Naive thymus-derived CD8-positive, alpha-beta T cell (primary cell): ENCODE data around the gene IGSF23. TPM values are rescaled to one million over a fixed set of nuclear protein-coding genes. Genes with fewer than 3 reads are reported as not detected.
"Not testable (repeated sequence)": the region's sequence is repeated elsewhere in the genome, so short reads cannot be mapped to it uniquely, and the experiment has no call there.

Source experiments
- ATAC-seq, 2 donors: fragments of 150-1000 bp; cut with Tn5 transposase in 1 of 2; sonication (Bioruptor Pico), chemical (Tn5 transposase) in 1 of 2; 1 replicate in 1 of 2; 2 replicates in 1 of 2; pipeline ENCODE4 v1.10.0; 2021; ENCODE audit warnings: mild to moderate bottlenecking in 2 of 2, moderate library complexity in 2 of 2
- POLR2A ChIA-PET: fragments of 350-600 bp; sonication (Branson Sonifier 250); formaldehyde crosslinking; loops from one replicate; lab custom pipeline; 2021; ENCODE audit warnings: antibody characterized with exemption; lab: Charles Lee
- DNase-seq, 10 donors: peaks; one replicate each; pipeline versions ENCODE4 v3.0.0 to v3.0.0-alpha.2; 2020 to 2022
- H3K27ac Mint-ChIP-seq, 10 donors: one replicate each; pipeline ENCODE4 v1.8.0; 2020 to 2022; ENCODE audit warnings: mild to moderate bottlenecking in 10 of 10, mixed read lengths in 10 of 10, moderate library complexity in 4 of 10, inconsistent platforms in 1 of 10
- H3K27me3 Mint-ChIP-seq, 5 donors: one replicate each; pipeline ENCODE4 v1.8.0; 2021 to 2022; ENCODE audit warnings: mixed read lengths in 5 of 5
- H3K36me3 Mint-ChIP-seq, 3 donors: one replicate each; pipeline ENCODE4 v1.8.0; 2020 to 2022; ENCODE audit warnings: mixed read lengths in 3 of 3, mild to moderate bottlenecking in 2 of 3, inconsistent platforms in 1 of 3
- H3K4me1 Mint-ChIP-seq, 4 donors: one replicate each; pipeline ENCODE4 v1.8.0; 2021 to 2022; ENCODE audit warnings: mixed read lengths in 4 of 4
- H3K4me3 Mint-ChIP-seq, 10 donors: one replicate each; pipeline ENCODE4 v1.8.0; 2020 to 2022; ENCODE audit warnings: mild to moderate bottlenecking in 10 of 10, mixed read lengths in 10 of 10, moderate library complexity in 6 of 10, inconsistent platforms in 1 of 10
- H3K9me3 Mint-ChIP-seq, 9 donors: one replicate each; pipeline ENCODE4 v1.8.0; 2020 to 2022; ENCODE audit warnings: mixed read lengths in 9 of 9, mild to moderate bottlenecking in 3 of 9, inconsistent platforms in 1 of 9, moderate library complexity in 1 of 9
- polyA plus RNA-seq, 3 donors: library from polyadenylated mRNA; unstranded; fragments of 300-500 nt; fragmentation: Illumina TruSeq; gene quantifications; one replicate each; pipeline ENCODE4 v1.2.3, GENCODE V29; 2021
- total RNA-seq, 8 experiments: library from RNA in 2 of 8; stranded (reverse) in 2 of 8; gene quantifications; one replicate each; pipeline ENCODE4 v1.2.3 and lab custom pipeline; 2021 to 2026

Gene IGSF23
- total and polyA plus RNA-seq, 5 experiments from 2014 or later: not detected

DNA sequence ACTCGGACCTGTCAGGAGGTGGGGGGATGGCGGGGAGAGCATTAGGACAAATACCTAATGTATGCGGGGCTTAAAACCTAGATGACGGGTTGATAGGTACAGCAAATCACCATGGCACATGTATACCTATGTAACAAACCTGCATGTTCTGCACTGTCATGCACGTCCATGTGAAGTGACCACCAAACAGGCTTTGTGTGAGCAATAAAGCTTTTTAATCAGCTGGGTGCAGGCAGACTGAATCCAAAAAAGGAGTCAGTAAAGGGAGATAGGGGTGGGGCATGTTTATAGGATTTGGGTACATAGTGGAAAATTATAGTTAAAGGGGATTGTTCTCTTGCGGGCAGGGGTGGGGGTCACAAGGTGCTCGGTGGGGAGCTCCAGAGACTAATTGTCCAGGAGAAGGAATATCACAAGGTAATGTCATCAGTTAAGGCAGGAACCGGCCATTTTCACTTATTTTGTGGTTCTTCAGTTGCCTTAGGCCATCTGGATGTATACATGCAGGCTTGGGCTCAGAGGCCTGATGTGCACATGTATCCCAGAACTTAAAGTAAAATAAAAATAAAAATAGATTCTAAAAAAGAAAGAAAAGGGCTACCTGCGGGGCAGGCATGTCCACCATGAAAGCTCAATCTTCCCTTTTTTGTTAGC is 21.9 kb upstream of the IGSF23 start:
- H3K4me3 Mint-ChIP-seq, H3K27ac Mint-ChIP-seq, DNase-seq, ATAC-seq, POLR2A ChIA-PET, H3K4me1 Mint-ChIP-seq, H3K36me3 Mint-ChIP-seq: not testable (repeated sequence)
- peaks cover 0 to 12% (median 4%) of the 10 kb centered on the region in 9 donors for H3K9me3 Mint-ChIP-seq
- peaks cover 7 to 19% (median 10%) of the 10 kb centered on the region in 5 donors for H3K27me3 Mint-ChIP-seq

DNA sequence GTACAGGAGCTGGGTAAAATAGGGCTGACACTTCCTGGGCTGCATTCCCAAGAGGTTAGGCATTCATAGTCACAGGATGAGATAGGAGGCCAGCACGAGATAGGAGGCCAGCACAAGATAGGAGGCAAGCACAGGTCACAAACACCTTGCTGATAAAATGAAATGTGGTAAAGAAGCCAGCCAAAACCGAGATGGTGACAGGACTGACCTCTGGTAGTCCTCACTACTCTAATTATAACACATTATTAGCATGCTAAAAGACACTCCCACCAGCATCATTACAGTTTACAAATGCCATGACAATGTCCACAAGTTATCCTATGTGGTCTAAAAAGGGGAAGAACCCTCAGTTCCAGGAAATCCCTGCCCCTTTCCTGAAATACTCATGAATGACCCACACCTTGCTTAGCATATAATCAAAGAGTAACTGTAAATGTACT is 20.9 kb upstream of the IGSF23 start:
- peaks cover 0 to 4% (median 0%) of the 10 kb centered on the region in 3 donors for H3K36me3 Mint-ChIP-seq
- POLR2A ChIA-PET: no interaction called here
- H3K27ac Mint-ChIP-seq: peak overlapping the region in 1 of 10 donors; percentile 73
- peaks cover 0 to 16% (median 5%) of the 10 kb centered on the region in 9 donors for H3K9me3 Mint-ChIP-seq
- H3K4me1 Mint-ChIP-seq: peaks cover 0 to 2% (median 2%) of the 10 kb centered on the region in 4 donors
- H3K4me3 Mint-ChIP-seq: no peak overlapping the region
- DNase-seq: no peak
- no peak for ATAC-seq
- peaks cover 7 to 29% (median 16%) of the 10 kb centered on the region in 5 donors for H3K27me3 Mint-ChIP-seq

DNA sequence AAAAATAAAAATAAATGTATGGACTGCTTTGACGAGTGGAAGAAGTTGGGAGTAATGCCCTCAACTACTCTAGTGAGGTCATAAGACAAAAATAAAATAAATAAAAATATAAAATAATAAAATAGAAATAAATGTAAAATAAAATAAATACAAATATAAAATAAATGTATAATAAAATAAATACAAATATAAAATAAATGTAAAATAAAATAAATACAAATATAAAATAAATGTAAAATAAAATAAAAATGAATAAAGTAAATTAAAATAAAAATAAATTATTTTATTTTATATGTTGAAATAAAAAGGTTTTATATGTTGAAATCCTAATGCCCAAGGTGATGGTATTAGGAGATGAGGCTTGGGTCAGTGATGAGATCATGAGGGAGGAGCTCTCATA is 20.1 kb upstream of the IGSF23 start:
- ATAC-seq: no peak
- H3K27me3 Mint-ChIP-seq: peaks cover 7 to 33% (median 17%) of the 10 kb centered on the region in 5 donors
- no peak for DNase-seq
- POLR2A ChIA-PET: no interaction called here
- H3K36me3 Mint-ChIP-seq: peaks cover 0 to 12% (median 4%) of the 10 kb centered on the region in 3 donors
- no peak overlapping the region for H3K4me3 Mint-ChIP-seq
- peaks cover 0 to 2% (median under 1%) of the 10 kb centered on the region in 4 donors for H3K4me1 Mint-ChIP-seq
- H3K27ac Mint-ChIP-seq: no peak overlapping the region
- H3K9me3 Mint-ChIP-seq: peaks cover 0 to 18% (median 8%) of the 10 kb centered on the region in 9 donors

GRCh38 chr19:44593866-44594266 is 19.5 kb upstream of the IGSF23 start:
- POLR2A ChIA-PET, H3K27ac Mint-ChIP-seq, H3K4me3 Mint-ChIP-seq, H3K4me1 Mint-ChIP-seq, DNase-seq, ATAC-seq: not testable (repeated sequence)
- H3K9me3 Mint-ChIP-seq: peaks cover 0 to 23% (median 11%) of the 10 kb centered on the region in 9 donors
- peaks cover 0 to 13% (median 5%) of the 10 kb centered on the region in 3 donors for H3K36me3 Mint-ChIP-seq
- peaks cover 7 to 33% (median 17%) of the 10 kb centered on the region in 5 donors for H3K27me3 Mint-ChIP-seq

DNA sequence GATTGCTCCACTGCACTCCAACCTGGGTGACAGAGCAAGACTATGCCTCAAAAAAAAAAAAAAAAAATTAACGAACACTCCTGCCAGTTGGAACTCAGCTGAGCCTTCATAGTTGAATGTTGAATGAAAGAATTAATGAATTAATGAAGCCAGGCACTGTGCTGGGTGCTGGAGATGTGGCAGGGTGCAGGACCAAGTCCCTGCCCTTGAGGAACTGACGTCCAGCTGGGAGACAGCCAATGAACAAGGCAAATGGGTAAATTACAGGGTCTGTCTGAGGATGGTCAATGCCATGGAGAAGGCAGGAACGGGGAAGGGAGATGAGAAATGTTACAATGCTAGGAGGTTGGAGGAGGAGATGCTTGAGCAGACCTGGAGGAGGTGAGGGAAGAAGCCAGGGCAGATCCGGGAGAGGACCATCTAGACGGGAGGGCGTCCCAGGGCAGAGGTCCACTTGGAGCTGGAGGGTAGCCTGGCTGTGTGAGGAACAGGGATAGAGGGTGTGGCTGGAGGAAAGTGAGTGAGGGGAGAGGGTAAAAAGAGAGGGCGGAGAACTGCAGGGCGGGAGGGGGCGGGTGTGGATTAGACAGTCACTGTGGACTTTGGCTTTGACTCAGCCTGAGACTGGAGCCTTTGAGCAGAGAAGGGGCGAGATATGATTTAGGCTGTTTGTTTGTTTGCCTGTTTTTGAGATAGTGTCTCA is 16.8 kb upstream of the IGSF23 start:
- Mint-ChIP-seq H3K9me3 (peaks cover 0 to 25% (median 15%) of the 10 kb centered on the region in 9 donors), H3K4me3 (no peak overlapping the region), H3K36me3 (peaks cover 0 to 13% (median 5%) of the 10 kb centered on the region in 3 donors), H3K27me3 (peaks cover 6 to 33% (median 17%) of the 10 kb centered on the region in 5 donors), H3K27ac (peak overlapping the region in 1 of 10 donors; percentile 5), H3K4me1 (peaks cover 0 to 2% (median 0%) of the 10 kb centered on the region in 4 donors)
- POLR2A ChIA-PET: no interaction called here
- DNase-seq: no peak
- ATAC-seq: no peak

DNA sequence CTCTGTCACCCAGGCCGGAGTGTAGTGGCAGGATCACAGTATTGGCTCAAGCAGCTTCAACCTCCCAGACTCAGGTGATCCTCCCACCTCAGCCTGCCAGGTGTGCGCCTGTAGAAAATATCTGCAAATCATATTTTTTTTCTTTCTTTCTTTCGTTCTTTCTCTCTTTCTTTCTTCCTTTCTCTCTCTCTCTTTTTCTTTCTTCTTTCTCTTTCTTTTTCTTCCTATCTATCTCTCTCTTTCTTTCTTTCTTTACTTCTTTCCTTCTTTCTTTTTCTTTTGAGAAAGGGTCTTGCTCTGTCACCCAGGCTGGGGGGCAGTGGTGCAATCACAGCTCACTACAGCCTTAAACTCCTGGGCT is 16.3 kb upstream of the IGSF23 start:
- DNase-seq (no peak), ATAC-seq (no peak)
- POLR2A ChIA-PET: no interaction called here
- Mint-ChIP-seq H3K4me1 (peaks cover 0 to 2% (median 0%) of the 10 kb centered on the region in 4 donors), H3K27me3 (peaks cover 6 to 33% (median 17%) of the 10 kb centered on the region in 5 donors), H3K4me3 (no peak overlapping the region), H3K27ac (no peak overlapping the region), H3K36me3 (peaks cover 0 to 13% (median 5%) of the 10 kb centered on the region in 3 donors), H3K9me3 (peaks cover 0 to 26% (median 15%) of the 10 kb centered on the region in 9 donors)

- POLR2A ChIA-PET: no interaction called here
- no peak for ATAC-seq
Observed at GRCh38 chr19:44598355-44598754, 15.0 kb upstream of the IGSF23 start.

DNA sequence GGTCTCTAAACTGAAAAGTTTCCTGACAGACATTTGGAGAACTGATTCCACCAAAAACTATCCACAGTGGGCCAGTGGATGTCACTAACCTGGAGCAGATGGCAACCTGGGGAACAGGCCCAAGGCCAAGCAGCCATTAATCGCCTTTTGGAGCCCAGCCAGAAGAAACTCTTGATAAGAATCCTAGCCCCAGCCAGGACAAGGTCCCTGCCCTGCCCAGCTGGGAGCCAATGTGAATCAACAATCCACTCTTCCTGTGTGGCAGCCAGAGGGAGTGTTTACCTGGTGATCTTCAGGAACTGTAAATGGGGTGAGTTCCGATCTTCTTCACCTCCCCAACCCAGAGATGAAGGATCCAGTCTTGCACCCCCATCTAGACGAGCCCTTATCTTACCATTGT is 14.5 kb upstream of the IGSF23 start:
- no peak overlapping the region for H3K27ac Mint-ChIP-seq
- H3K4me3 Mint-ChIP-seq: no peak overlapping the region
- H3K9me3 Mint-ChIP-seq: peaks cover 0 to 30% (median 19%) of the 10 kb centered on the region in 9 donors
- peaks cover 6 to 33% (median 14%) of the 10 kb centered on the region in 5 donors for H3K27me3 Mint-ChIP-seq
- POLR2A ChIA-PET: no interaction called here
- H3K36me3 Mint-ChIP-seq: peaks cover 0 to 13% (median 5%) of the 10 kb centered on the region in 3 donors
- ATAC-seq (no peak), DNase-seq (no peak)
- peaks cover 0 to 2% (median 0%) of the 10 kb centered on the region in 4 donors for H3K4me1 Mint-ChIP-seq

More at GRCh38 chr19:44598355-44598754, 15.0 kb upstream of the IGSF23 start:
- Mint-ChIP-seq H3K36me3 (peaks cover 0 to 13% (median 5%) of the 10 kb centered on the region in 3 donors), H3K4me1 (peaks cover 0 to 2% (median 0%) of the 10 kb centered on the region in 4 donors), H3K27me3 (peaks cover 6 to 33% (median 13%) of the 10 kb centered on the region in 5 donors), H3K27ac (no peak overlapping the region), H3K4me3 (no peak overlapping the region), H3K9me3 (peaks cover 0 to 30% (median 19%) of the 10 kb centered on the region in 9 donors)
- DNase-seq: no peak

GRCh38 chr19:44600466-44600865 is 12.9 kb upstream of the IGSF23 start:
- Mint-ChIP-seq H3K27me3 (peaks cover 2 to 24% (median 12%) of the 10 kb centered on the region in 5 donors), H3K27ac (no peak overlapping the region), H3K36me3 (peaks cover 0 to 12% (median 5%) of the 10 kb centered on the region in 3 donors), H3K4me1 (peaks cover 0 to 2% (median 0%) of the 10 kb centered on the region in 4 donors), H3K9me3 (peaks cover 0 to 30% (median 18%) of the 10 kb centered on the region in 9 donors), H3K4me3 (no peak overlapping the region)
- ATAC-seq (no peak), DNase-seq (no peak)
- POLR2A ChIA-PET: no interaction called here

GRCh38 chr19:44602081-44602480 is 11.3 kb upstream of the IGSF23 start:
- POLR2A ChIA-PET: no interaction called here
- Mint-ChIP-seq H3K4me3 (no peak overlapping the region), H3K4me1 (peaks cover 2 to 11% (median 6%) of the 10 kb centered on the region in 4 donors), H3K27ac (peak overlapping the region in 1 of 10 donors; percentile 16), H3K36me3 (peaks cover 0 to 9% (median 5%) of the 10 kb centered on the region in 3 donors), H3K9me3 (peaks cover 0 to 22% (median 15%) of the 10 kb centered on the region in 9 donors), H3K27me3 (peaks cover 0 to 15% (median 4%) of the 10 kb centered on the region in 5 donors)
- no peak for ATAC-seq
- DNase-seq: no peak

DNA sequence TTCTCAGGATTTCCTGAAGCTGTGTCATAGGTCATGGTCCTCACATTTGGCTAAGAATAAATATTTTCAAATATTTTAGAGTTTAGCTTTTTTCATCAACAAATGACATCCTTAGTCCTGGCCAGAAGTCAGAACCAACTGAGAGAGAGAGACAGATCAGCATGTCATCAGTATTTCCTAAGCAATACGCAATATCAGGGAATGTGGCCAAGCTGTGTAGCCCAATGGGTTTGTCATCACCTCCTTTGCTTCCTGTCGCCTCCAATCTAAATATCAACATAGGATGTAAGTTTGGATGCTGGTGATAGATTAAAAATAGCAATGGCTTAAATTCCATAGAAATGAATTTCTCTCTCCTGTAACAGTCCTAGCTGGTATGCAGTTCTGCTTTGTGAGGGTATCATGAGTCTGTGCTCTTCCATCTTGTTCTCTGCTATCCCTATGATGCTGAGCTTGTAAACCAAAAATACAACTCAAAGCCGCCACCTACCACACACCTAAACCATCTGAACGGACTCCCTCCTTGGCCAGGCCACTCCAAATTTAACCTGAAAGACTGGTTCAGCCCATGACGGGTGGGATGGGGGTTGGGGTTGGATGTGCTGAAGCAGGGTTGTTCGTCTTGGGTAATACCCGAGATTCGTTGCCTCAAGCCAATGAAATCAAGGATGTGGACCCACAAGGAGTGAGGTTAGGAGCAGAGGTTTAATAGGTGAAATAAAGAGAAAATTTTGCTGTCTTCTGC is 10.0 kb upstream of the IGSF23 start:
- Mint-ChIP-seq H3K36me3 (peaks cover 0 to under 1% (median under 1%) of the 10 kb centered on the region in 3 donors), H3K9me3 (peaks cover 0 to 14% (median 11%) of the 10 kb centered on the region in 9 donors), H3K4me1 (peaks cover 5 to 19% (median 17%) of the 10 kb centered on the region in 4 donors), H3K27me3 (peaks cover 0 to 7% (median 2%) of the 10 kb centered on the region in 5 donors), H3K4me3 (no peak overlapping the region), H3K27ac (peak overlapping the region in 1 of 10 donors; percentile 36)
- DNase-seq (no peak), ATAC-seq (no peak)
- POLR2A ChIA-PET: no interaction called here

DNA sequence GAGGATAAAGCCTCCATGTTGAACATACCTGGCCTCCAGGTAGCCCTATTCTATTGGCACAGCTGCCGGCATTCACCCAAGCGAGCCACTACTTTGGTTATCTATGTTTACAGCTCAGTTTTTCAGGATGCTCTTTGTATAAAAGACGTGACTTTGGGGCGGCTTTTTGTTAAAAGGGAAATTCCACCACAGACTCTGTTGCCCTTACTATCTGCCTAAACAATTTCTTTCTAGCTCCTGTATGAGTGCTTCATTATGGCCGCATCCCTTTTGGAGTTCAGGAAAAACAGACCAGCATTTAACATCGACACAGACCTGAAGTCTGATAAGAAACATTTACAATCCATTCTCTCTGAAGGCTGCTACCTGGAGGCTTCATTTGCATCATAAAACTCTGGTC is 9.1 kb upstream of the IGSF23 start:
- Mint-ChIP-seq H3K4me3 (no peak overlapping the region), H3K36me3 (no peaks in the 10 kb centered on the region), H3K27me3 (peaks cover 0 to 7% (median 0%) of the 10 kb centered on the region in 5 donors), H3K27ac (no peak overlapping the region), H3K9me3 (peaks cover 0 to 8% (median 5%) of the 10 kb centered on the region in 9 donors), H3K4me1 (peaks cover 5 to 19% (median 17%) of the 10 kb centered on the region in 4 donors)
- no peak for DNase-seq
- POLR2A ChIA-PET: no interaction called here
- ATAC-seq: no peak
